Measurements from ENCODE around the gene BUB1. TPM values are rescaled to one million over a fixed set of nuclear protein-coding genes. Genes with fewer than 3 reads are reported as not detected.

The BUB1 gene
- total RNA-seq, 1 experiment from 2014 or later: 80.2 TPM

DNA sequence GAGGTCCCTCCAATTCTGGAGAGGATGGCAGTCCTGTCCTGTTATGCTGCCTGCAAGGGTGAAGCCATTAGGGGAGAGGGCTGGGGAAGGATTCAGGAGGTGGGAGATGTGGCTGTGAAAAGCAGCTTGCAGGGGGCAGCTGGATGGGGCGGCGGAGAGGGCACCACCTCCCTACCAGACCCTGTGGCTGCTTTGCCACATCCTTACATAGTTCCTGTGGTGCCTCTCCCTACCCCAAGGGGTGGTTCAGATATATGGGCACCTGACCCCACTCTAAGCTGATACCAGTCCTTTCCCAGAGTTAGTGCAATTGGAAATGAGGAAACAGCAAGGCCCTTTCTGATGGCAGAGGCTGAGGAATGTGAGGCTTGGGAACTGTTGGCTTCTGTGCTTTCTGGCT lies 48.4 kb upstream of the BUB1 start:
- Histone ChIP-seq H3K79me2 (ENCODE audit: insufficient read depth, low read length) (no peaks in the 10 kb centered on the region), H3K36me3 (ENCODE audit: control insufficient read depth in 1 of 2, insufficient read depth in 2 of 2, low read length in 2 of 2) (no peaks in the 10 kb centered on the region), H3K27ac (ENCODE audit: low read depth, low read length) (no peak overlapping the region), H3K9me2 (ENCODE audit: insufficient read depth) (no peaks in the 10 kb centered on the region), H3K9ac (ENCODE audit: low read length) (no peak overlapping the region), H3K9me3 (ENCODE audit: control insufficient read depth in 1 of 2, insufficient read depth in 1 of 2, low read depth in 1 of 2, low read length in 2 of 2) (no peaks in the 10 kb centered on the region), H4K20me1 (ENCODE audit: insufficient read depth) (no peaks in the 10 kb centered on the region), H3K4me2 (ENCODE audit: low read length) (no peak overlapping the region), H3K4me1 (ENCODE audit: control insufficient read depth in 1 of 2, insufficient read depth in 2 of 2, low read length in 2 of 2) (peaks cover 0 to 3% of the 10 kb centered on the region in 2 experiments; a peak in 1 of 4 replicates), H3K27me3 (ENCODE audit: insufficient read depth, low read length) (no peaks in the 10 kb centered on the region), H3K4me3 (replicated peaks in 1 of 2; ENCODE audit: low read depth in 1 of 2, low read length in 2 of 2) (no peak overlapping the region), H2AFZ (ENCODE audit: low read depth, low read length, poor library complexity, severe bottlenecking) (no peak overlapping the region)
- no TSS peak for BruUV-seq (replicated peaks)
- no peak for ATAC-seq
- DNase-seq (ENCODE audit: low read depth, low spot score): no peak
- intact Hi-C loops (cut with micrococcal nuclease): no loop called here
- TF ChIP-seq EZH2phosphoT487 (IDR thresholded peaks at IDR 0.05; ENCODE audit: borderline replicate concordance) (no peak), ELF1 (IDR thresholded peaks at IDR 0.05; ENCODE audit: borderline replicate concordance, low read depth) (no peak), SRF (IDR thresholded peaks at IDR 0.05; ENCODE audit: low read depth) (no peak), RAD21 (IDR thresholded peaks at IDR 0.05; ENCODE audit: low read depth) (no peak), POLR2AphosphoS5 (IDR thresholded peaks at IDR 0.05; ENCODE audit: low read depth, low read length) (no peak), SIN3A (IDR thresholded peaks at IDR 0.05; ENCODE audit: low read depth) (no peak), ZFX (IDR thresholded peaks at IDR 0.05) (no peak), EGR1 (IDR thresholded peaks at IDR 0.05; ENCODE audit: low read depth) (no peak)
- TF ChIP-seq, protein P1, sequence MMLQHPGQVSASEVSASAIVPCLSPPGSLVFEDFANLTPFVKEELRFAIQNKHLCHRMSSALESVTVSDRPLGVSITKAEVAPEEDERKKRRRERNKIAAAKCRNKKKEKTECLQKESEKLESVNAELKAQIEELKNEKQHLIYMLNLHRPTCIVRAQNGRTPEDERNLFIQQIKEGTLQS (IDR thresholded peaks at IDR 0.05): no peak
- TF ChIP-seq, protein P2, sequence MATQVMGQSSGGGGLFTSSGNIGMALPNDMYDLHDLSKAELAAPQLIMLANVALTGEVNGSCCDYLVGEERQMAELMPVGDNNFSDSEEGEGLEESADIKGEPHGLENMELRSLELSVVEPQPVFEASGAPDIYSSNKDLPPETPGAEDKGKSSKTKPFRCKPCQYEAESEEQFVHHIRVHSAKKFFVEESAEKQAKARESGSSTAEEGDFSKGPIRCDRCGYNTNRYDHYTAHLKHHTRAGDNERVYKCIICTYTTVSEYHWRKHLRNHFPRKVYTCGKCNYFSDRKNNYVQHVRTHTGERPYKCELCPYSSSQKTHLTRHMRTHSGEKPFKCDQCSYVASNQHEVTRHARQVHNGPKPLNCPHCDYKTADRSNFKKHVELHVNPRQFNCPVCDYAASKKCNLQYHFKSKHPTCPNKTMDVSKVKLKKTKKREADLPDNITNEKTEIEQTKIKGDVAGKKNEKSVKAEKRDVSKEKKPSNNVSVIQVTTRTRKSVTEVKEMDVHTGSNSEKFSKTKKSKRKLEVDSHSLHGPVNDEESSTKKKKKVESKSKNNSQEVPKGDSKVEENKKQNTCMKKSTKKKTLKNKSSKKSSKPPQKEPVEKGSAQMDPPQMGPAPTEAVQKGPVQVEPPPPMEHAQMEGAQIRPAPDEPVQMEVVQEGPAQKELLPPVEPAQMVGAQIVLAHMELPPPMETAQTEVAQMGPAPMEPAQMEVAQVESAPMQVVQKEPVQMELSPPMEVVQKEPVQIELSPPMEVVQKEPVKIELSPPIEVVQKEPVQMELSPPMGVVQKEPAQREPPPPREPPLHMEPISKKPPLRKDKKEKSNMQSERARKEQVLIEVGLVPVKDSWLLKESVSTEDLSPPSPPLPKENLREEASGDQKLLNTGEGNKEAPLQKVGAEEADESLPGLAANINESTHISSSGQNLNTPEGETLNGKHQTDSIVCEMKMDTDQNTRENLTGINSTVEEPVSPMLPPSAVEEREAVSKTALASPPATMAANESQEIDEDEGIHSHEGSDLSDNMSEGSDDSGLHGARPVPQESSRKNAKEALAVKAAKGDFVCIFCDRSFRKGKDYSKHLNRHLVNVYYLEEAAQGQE (IDR thresholded peaks at IDR 0.05; ENCODE audit: low read depth): no peak
- TF ChIP-seq, protein P3, sequence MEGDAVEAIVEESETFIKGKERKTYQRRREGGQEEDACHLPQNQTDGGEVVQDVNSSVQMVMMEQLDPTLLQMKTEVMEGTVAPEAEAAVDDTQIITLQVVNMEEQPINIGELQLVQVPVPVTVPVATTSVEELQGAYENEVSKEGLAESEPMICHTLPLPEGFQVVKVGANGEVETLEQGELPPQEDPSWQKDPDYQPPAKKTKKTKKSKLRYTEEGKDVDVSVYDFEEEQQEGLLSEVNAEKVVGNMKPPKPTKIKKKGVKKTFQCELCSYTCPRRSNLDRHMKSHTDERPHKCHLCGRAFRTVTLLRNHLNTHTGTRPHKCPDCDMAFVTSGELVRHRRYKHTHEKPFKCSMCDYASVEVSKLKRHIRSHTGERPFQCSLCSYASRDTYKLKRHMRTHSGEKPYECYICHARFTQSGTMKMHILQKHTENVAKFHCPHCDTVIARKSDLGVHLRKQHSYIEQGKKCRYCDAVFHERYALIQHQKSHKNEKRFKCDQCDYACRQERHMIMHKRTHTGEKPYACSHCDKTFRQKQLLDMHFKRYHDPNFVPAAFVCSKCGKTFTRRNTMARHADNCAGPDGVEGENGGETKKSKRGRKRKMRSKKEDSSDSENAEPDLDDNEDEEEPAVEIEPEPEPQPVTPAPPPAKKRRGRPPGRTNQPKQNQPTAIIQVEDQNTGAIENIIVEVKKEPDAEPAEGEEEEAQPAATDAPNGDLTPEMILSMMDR (IDR thresholded peaks at IDR 0.05 in 2 of 3, conservative IDR thresholded peaks at IDR 0.05 in 1 of 3; ENCODE audit: borderline replicate concordance in 1 of 3, insufficient read depth in 1 of 3, low read depth in 2 of 3, low read length in 2 of 3): no peak
- TF ChIP-seq, protein P4, sequence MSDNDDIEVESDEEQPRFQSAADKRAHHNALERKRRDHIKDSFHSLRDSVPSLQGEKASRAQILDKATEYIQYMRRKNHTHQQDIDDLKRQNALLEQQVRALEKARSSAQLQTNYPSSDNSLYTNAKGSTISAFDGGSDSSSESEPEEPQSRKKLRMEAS (IDR thresholded peaks at IDR 0.05): no peak
- ChIA-PET RAD21 (ENCODE audit: low non-redundant PET in 1 of 2, low total read pairs in 2 of 2, uncharacterized antibody in 2 of 2, unreplicated experiment in 2 of 2) (no interaction called here), POLR2A (no interaction called here), CTCF (no interaction called here)
